ENCODE measurements around the gene TFAM. TPM values are rescaled to one million over a fixed set of nuclear protein-coding genes. Genes with fewer than 3 reads are reported as not detected.
"Not testable (repeated sequence)": the region's sequence is repeated elsewhere in the genome, so short reads cannot be mapped to it uniquely, and the experiment has no call there.

TFAM gene
- total RNA-seq, 1 donor from 2014 or later = 64.2 TPM

DNA sequence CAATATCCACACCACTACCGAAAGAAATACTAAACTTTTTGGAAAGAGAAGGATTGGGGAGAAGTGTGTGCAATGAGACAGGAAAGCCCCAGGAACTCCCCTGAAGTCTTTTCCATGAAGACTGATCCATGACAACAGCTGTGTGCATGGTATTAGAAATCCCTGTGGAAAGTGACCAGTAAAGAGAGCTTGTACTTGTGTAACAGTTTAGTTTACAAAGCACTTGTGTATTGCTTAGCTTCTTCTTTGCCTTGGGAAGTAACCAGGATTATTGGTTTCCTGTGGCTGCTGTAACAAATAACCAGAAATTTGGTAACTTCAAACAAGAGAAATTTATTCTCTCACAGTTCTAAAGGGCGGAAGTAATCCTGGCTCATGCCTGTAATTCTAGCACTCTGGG, 18.8 kb downstream of the TFAM start:
- Mint-ChIP-seq H3K4me3 (no peak overlapping the region), H3K27me3 (ENCODE audit: low read depth) (no peaks in the 10 kb centered on the region), H3K27ac (ENCODE audit: unreplicated experiment) (no peak overlapping the region), H3K4me1 (no peaks in the 10 kb centered on the region), H3K36me3 (ENCODE audit: low read depth) (peaks cover 3% of the 10 kb centered on the region), H3K9me3 (no peaks in the 10 kb centered on the region)
- TF ChIP-seq, protein P1, sequence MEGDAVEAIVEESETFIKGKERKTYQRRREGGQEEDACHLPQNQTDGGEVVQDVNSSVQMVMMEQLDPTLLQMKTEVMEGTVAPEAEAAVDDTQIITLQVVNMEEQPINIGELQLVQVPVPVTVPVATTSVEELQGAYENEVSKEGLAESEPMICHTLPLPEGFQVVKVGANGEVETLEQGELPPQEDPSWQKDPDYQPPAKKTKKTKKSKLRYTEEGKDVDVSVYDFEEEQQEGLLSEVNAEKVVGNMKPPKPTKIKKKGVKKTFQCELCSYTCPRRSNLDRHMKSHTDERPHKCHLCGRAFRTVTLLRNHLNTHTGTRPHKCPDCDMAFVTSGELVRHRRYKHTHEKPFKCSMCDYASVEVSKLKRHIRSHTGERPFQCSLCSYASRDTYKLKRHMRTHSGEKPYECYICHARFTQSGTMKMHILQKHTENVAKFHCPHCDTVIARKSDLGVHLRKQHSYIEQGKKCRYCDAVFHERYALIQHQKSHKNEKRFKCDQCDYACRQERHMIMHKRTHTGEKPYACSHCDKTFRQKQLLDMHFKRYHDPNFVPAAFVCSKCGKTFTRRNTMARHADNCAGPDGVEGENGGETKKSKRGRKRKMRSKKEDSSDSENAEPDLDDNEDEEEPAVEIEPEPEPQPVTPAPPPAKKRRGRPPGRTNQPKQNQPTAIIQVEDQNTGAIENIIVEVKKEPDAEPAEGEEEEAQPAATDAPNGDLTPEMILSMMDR (conservative IDR thresholded peaks at IDR 0.05) = no peak
- no peak for DNase-seq (ENCODE audit: low read depth, low spot score)

DNA sequence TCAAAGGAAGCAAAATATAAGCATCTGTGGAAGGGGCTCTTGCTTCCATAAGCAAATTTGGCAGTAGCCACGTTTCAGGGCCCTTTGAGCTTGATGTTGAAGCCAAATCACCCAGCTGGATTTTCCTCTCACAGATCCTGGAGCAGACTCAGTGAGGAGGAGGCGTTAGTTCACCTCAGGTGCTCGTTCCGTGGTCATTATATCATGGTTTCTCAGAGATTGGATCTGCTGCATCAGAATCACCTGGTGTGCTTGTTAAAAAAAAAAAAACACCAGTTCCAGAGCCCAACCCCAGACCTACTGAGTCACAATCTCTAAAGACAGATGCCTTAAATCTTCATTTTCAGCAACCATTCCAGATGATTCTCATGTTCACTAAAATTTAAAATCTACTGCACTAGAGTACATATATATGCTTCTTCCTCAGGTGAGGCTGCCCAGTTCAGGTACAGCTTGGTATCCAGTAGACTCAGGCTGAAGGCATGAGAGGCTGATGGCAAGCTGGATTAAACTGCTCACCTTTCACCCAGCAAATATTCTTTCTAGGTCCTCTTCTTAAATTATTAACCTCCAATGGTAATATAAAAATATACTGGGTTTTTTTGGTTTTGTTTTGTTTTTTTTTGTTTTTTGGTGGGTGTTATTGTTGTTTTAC, 24.9 kb downstream of the TFAM start:
- no peak overlapping the region for H3K27ac Mint-ChIP-seq (ENCODE audit: unreplicated experiment)
- H3K36me3 Mint-ChIP-seq (ENCODE audit: low read depth) = no peaks in the 10 kb centered on the region
- peaks cover 3% of the 10 kb centered on the region for H3K9me3 Mint-ChIP-seq
- TF ChIP-seq, protein P1 (conservative IDR thresholded peaks at IDR 0.05) = no peak
- no peak for DNase-seq (ENCODE audit: low read depth, low spot score)
- H3K4me1 Mint-ChIP-seq = peaks cover 8% of the 10 kb centered on the region
- no peak overlapping the region for H3K4me3 Mint-ChIP-seq
- peaks cover 5% of the 10 kb centered on the region for H3K27me3 Mint-ChIP-seq (ENCODE audit: low read depth)

DNA sequence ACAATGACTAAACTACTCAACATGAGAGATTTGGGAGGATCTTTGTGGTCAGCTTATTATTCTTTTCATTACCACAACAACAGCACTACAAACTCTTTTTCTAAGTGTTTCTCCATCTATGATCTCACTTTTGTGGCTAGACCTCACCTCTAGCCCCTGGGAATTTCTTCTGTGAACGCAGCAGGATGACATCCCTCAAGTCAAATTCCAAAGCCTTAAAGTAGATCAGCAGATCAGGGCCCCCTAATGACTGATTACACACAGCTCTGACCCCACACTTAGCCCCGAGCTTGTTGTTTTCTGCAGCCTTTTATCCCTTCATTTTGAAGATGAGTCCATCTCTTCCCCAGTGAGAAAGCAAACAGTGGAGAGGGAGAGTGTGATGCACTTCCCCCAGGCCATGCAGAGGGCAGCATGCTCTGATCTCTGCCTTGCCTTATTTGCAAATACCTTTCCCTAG, 27.3 kb downstream of the TFAM start:
- no peak overlapping the region for H3K4me3 Mint-ChIP-seq
- no peak overlapping the region for H3K27ac Mint-ChIP-seq (ENCODE audit: unreplicated experiment)
- H3K9me3 Mint-ChIP-seq = peaks cover 3% of the 10 kb centered on the region
- H3K4me1 Mint-ChIP-seq = peaks cover 8% of the 10 kb centered on the region
- TF ChIP-seq, protein P1 (conservative IDR thresholded peaks at IDR 0.05) = no peak
- DNase-seq (ENCODE audit: low read depth, low spot score) = no peak
- no peaks in the 10 kb centered on the region for H3K36me3 Mint-ChIP-seq (ENCODE audit: low read depth)
- H3K27me3 Mint-ChIP-seq (ENCODE audit: low read depth) = peaks cover 5% of the 10 kb centered on the region

DNA sequence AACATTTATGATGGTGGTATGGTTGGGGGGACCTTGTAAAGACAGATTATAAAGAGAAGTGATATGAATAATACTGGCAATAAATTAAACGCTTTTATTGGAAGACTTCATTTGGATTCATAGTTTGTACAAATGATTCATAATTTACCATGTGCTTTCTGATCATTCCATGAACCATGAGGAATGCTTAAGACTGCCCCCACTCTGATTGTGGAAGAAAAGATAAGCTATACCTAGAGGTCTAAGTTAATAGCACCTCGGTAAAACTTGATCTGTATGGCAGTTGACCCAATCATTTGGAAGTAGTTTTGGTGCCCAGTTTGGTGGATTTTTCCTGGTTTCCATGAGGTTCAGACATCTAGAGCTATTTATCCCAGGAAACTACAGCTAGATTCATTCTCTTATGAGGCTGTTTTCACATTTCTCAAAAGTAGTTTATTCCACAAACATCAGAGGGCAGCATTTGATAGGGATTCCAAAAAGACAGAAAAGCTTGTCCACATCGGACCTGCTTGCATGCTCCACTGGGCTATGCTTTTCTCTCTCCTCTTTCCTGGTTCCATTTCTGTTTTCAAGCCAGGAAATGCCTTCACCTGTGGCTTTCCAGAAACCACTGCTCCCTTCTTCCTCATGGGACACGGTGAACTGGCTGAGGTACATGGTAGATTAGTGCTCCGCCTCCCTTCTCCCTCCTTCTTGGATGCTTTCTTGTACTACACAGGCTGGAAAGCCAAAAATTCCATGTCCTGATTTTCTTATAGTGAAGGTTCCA, 29.2 kb downstream of the TFAM start:
- TF ChIP-seq, protein P1 (conservative IDR thresholded peaks at IDR 0.05) = no peak
- peaks cover 8% of the 10 kb centered on the region for H3K4me1 Mint-ChIP-seq
- peaks cover 3% of the 10 kb centered on the region for H3K9me3 Mint-ChIP-seq
- H3K27ac Mint-ChIP-seq (ENCODE audit: unreplicated experiment) = no peak overlapping the region
- H3K36me3 Mint-ChIP-seq (ENCODE audit: low read depth) = no peaks in the 10 kb centered on the region
- peaks cover 7% of the 10 kb centered on the region for H3K27me3 Mint-ChIP-seq (ENCODE audit: low read depth)
- H3K4me3 Mint-ChIP-seq = no peak overlapping the region
- no peak for DNase-seq (ENCODE audit: low read depth, low spot score)

DNA sequence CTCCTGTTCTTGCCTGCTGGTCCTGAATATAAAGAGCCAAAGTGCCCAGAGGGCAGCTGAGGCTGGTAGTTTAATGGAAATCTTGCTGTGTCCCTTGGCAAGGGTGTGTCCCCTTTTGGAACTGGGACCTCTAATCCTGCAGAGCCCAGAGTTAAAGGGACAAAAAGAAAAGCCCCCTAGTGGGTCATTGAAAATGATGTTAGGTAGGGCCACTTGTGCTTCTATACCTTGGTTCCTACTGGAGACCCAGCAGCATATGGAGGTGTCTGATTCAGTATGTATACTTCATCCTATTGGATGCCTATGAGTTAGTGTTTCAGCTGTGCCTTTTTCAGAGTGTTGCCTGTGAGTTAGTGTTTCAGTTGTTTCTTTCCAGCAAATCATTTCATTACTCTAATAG, 30.5 kb downstream of the TFAM start:
- Mint-ChIP-seq H3K4me3 (no peak overlapping the region), H3K27me3 (ENCODE audit: low read depth) (peaks cover 13% of the 10 kb centered on the region), H3K4me1 (peaks cover 8% of the 10 kb centered on the region), H3K27ac (ENCODE audit: unreplicated experiment) (no peak overlapping the region), H3K36me3 (ENCODE audit: low read depth) (no peaks in the 10 kb centered on the region), H3K9me3 (peaks cover 3% of the 10 kb centered on the region)
- no peak for DNase-seq (ENCODE audit: low read depth, low spot score)
- TF ChIP-seq, protein P1 (conservative IDR thresholded peaks at IDR 0.05) = no peak

DNA sequence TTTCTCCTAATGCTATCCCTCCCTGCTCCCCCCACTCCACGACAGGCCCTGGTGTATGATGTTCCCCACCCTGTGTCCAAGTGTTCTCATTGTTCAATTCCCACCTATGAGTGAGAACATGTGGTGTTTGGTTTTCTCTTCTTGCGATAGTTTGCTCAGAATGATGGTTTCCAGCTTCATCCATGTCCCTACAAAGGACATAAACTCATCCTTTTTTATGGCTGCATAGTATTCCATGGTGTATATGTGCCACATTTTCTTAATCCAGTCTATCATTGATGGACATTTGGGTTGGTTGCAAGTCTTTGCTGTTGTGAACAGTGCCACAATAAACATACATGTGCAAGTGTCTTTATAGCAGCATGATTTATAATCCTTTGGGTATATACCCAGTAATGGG, 32.7 kb downstream of the TFAM start:
- not testable (repeated sequence) for H3K36me3 Mint-ChIP-seq (ENCODE audit: low read depth); H3K4me1 Mint-ChIP-seq; H3K4me3 Mint-ChIP-seq; H3K9me3 Mint-ChIP-seq; H3K27ac Mint-ChIP-seq (ENCODE audit: unreplicated experiment); DNase-seq (ENCODE audit: low read depth, low spot score)
- peaks cover 22% of the 10 kb centered on the region for H3K27me3 Mint-ChIP-seq (ENCODE audit: low read depth)
